Measurements from ENCODE around the gene NAA25.
A peak's percentile ranks its signal among the peaks of the same experiment; 100 is the strongest.

- TF ChIP-seq CTCF (IDR thresholded peaks at IDR 0.05) (no peak), GABPA (IDR thresholded peaks at IDR 0.05; ENCODE audit: low read depth) (no peak), POLR2AphosphoS5 (IDR thresholded peaks at IDR 0.05; ENCODE audit: low read depth, low read length) (peak; percentile 31; the same call in 1 of the 2 replicates), CHD2 (IDR thresholded peaks at IDR 0.05; ENCODE audit: low read length, partially characterized antibody) (no peak), USF2 (IDR thresholded peaks at IDR 0.05; ENCODE audit: borderline replicate concordance, low read depth, low read length) (no peak)
These were observed 11.9 kb downstream of the NAA25 start for GRCh38 chr12:112096667-112097066.

Measured in SK-N-SH (cell line).